Stimulated activated CD4-positive, alpha-beta T cell treated with anti-CD3 and anti-CD28 coated beads, TNF-alpha, amount 100 ng/mL, for 4 hours (primary cell): Measurements from ENCODE around the gene ANTXRL.
"Not testable (repeated sequence)": the region's sequence is repeated elsewhere in the genome, so short reads cannot be mapped to it uniquely, and the experiment has no call there.

ENCODE experiments used
- DNase-seq, 3 experiments: peaks; one replicate each; pipeline ENCODE4 v3.0.0-alpha.2; 2020; ENCODE audit warnings: low read depth in 3 of 3

The ANTXRL gene

GRCh38 chr10:46330894-46331293, 44.1 kb downstream of the ANTXRL start:
- DNase-seq: no peak

GRCh38 chr10:46365484-46365883, 78.7 kb downstream of the ANTXRL start:
- not testable (repeated sequence) for DNase-seq

- DNase-seq: not testable (repeated sequence)
Observed at GRCh38 chr10:46367209-46367608, 80.4 kb downstream of the ANTXRL start.

- not testable (repeated sequence) for DNase-seq
Observed at GRCh38 chr10:46367666-46368240, 81.0 kb downstream of the ANTXRL start.

- DNase-seq: not testable (repeated sequence)
Observed at GRCh38 chr10:46368956-46369355, 82.2 kb downstream of the ANTXRL start.

GRCh38 chr10:46374410-46374809, 87.6 kb downstream of the ANTXRL start:
- not testable (repeated sequence) for DNase-seq

- not testable (repeated sequence) for DNase-seq
Observed at GRCh38 chr10:46375406-46375805, 88.6 kb downstream of the ANTXRL start, which contains the start of gene ANXA8L1. Gene ANXA8L1, plus strand, starts transcription at chr10:46375776. Its CDS starts 76 bp downstream, at chr10:46375852.

- DNase-seq: not testable (repeated sequence)
Observed at GRCh38 chr10:46377022-46377421, 90.2 kb downstream of the ANTXRL start.

- DNase-seq: not testable (repeated sequence)
Observed at GRCh38 chr10:46377651-46378050, 90.9 kb downstream of the ANTXRL start.

GRCh38 chr10:46378108-46378507, 91.3 kb downstream of the ANTXRL start:
- not testable (repeated sequence) for DNase-seq

- not testable (repeated sequence) for DNase-seq
Observed at GRCh38 chr10:46379233-46379848, 92.5 kb downstream of the ANTXRL start.
